Activated CD4-positive, alpha-beta T cell treated with anti-CD3 and anti-CD28 coated beads, Interleukin-2, amount 10 ng/mL, durations not matched to agents 7 days and 5 days (primary cell): ENCODE measurements around the gene IZUMO4. TPM values are rescaled to one million over a fixed set of nuclear protein-coding genes. Genes with fewer than 3 reads are reported as not detected.
A peak's percentile ranks its signal among the peaks of the same experiment; 100 is the strongest.
"Not testable (repeated sequence)": the region's sequence is repeated elsewhere in the genome, so short reads cannot be mapped to it uniquely, and the experiment has no call there.

Experiments
- CTCF ChIA-PET: fragments of 350-600 bp; sonication (Branson Sonifier 250); formaldehyde crosslinking; loops from one replicate; lab custom pipeline; 2021; ENCODE audit warnings: antibody characterized with exemption; lab: Charles Lee
- POLR2A ChIA-PET: fragments of 350-600 bp; sonication (Branson Sonifier 250); formaldehyde crosslinking; loops from one replicate; lab custom pipeline; 2021; ENCODE audit warnings: antibody characterized with exemption; lab: Charles Lee
- DNase-seq: peaks from one replicate; pipeline ENCODE4 v3.0.0-alpha.2; 2020
- H3K27ac Mint-ChIP-seq: one replicate; pipeline ENCODE4 v1.8.0; 2021; ENCODE audit warnings: mild to moderate bottlenecking, moderate library complexity, mixed read lengths
- H3K27me3 Mint-ChIP-seq: one replicate; pipeline ENCODE4 v1.8.0; 2021; ENCODE audit warnings: mixed read lengths
- H3K36me3 Mint-ChIP-seq: one replicate; pipeline ENCODE4 v1.8.0; 2021; ENCODE audit warnings: low read depth, mixed read lengths
- H3K4me1 Mint-ChIP-seq: one replicate; pipeline ENCODE4 v1.8.0; 2021; ENCODE audit warnings: mixed read lengths
- H3K4me3 Mint-ChIP-seq: one replicate; pipeline ENCODE4 v1.8.0; 2021; ENCODE audit warnings: mild to moderate bottlenecking, moderate library complexity, mixed read lengths
- H3K9me3 Mint-ChIP-seq: one replicate; pipeline ENCODE4 v1.8.0; 2021; ENCODE audit warnings: mixed read lengths
- total RNA-seq, 2 experiments: library from RNA; stranded (reverse); gene quantifications; one replicate each; pipeline ENCODE4 v1.2.3, GENCODE V29; 2021

Gene IZUMO4
- total RNA-seq, 2 experiments from 2014 or later, result 7.5 to 9.9 TPM

- Mint-ChIP-seq H3K4me1 (peaks cover 74% of the 10 kb centered on the region), H3K36me3 (peaks cover 59% of the 10 kb centered on the region), H3K27me3 (no peaks in the 10 kb centered on the region), H3K27ac (peak overlapping the region; percentile 93), H3K9me3 (no peaks in the 10 kb centered on the region), H3K4me3 (peak overlapping the region; percentile 63)
- no peak for DNase-seq
- POLR2A ChIA-PET, result interaction anchor here (0.6 kb wide), 1 partner anchor 8 kb away, joined by 3 read pairs; no protein-coding TSS in a partner anchor
- CTCF ChIA-PET, result interaction anchor here (2.3 kb wide), 1 partner anchor 20 kb away, joined by 9 read pairs; no protein-coding TSS in a partner anchor
Measured at GRCh38 chr19:2089727-2090053, 7.0 kb upstream of the IZUMO4 start.

- ChIA-PET POLR2A (interaction anchor here (0.5 kb wide), 1 partner anchor 222 kb away, joined by 4 read pairs; no protein-coding TSS in a partner anchor), CTCF (interaction anchor here (0.6 to 4.4 kb wide), 4 partner anchors 7 to 1466 kb away, joined by 3 to 33 read pairs (median 6); partner anchors contain the start of gene MFSD12)
- not testable (repeated sequence) for H3K27me3 Mint-ChIP-seq, H3K4me3 Mint-ChIP-seq, H3K27ac Mint-ChIP-seq, H3K9me3 Mint-ChIP-seq, DNase-seq
- Mint-ChIP-seq H3K36me3 (peaks cover 54% of the 10 kb centered on the region), H3K4me1 (peaks cover 63% of the 10 kb centered on the region)
Measured at GRCh38 chr19:2091926-2092525, 4.7 kb upstream of the IZUMO4 start.

DNA sequence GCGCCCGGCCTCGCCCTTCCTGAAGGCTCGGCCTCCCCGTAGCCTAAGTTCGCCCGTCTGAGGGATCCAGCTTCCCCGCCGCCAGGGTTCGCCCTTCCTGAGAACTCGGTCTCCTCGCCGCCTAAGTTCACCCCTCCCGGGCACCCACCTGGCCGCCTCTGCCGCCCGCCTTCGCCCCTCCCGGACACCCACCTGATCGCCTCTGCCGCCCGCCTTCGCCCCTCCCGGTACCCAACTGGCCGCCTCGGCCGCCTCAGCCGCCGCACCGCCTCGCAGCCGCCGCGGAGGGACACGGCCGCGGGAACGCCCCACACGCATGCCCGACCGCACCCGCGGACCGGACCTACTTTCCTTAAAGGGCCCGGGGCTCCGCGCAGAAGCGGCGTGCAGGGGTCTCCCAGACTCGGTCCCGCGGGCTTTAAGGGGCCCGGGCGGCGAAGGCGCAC is 658 bp upstream of the IZUMO4 start, which contains the start of gene MOB3A:
Gene MOB3A (minus strand): TSS at position 293 of the 446 bp plus-strand sequence. CDS start 17,766 bp downstream, outside the sequence.
- peak within 1 kb of the TSS; percentile 93 for H3K27ac Mint-ChIP-seq
- POLR2A ChIA-PET, result no interaction called here
- H3K36me3 Mint-ChIP-seq, result peaks cover 29% of the 10 kb centered on the region
- peak within 1 kb of the TSS; percentile 99 for H3K4me3 Mint-ChIP-seq
- no peaks in the 10 kb centered on the region for H3K9me3 Mint-ChIP-seq
- H3K27me3 Mint-ChIP-seq, result no peaks in the 10 kb centered on the region
- peak; percentile 85 for DNase-seq
- CTCF ChIA-PET, result interaction anchor here (0.9 to 4.4 kb wide), 3 partner anchors 11 to 44 kb away, joined by 3 to 33 read pairs (median 3); no protein-coding TSS in a partner anchor
- peaks cover 32% of the 10 kb centered on the region for H3K4me1 Mint-ChIP-seq

DNA sequence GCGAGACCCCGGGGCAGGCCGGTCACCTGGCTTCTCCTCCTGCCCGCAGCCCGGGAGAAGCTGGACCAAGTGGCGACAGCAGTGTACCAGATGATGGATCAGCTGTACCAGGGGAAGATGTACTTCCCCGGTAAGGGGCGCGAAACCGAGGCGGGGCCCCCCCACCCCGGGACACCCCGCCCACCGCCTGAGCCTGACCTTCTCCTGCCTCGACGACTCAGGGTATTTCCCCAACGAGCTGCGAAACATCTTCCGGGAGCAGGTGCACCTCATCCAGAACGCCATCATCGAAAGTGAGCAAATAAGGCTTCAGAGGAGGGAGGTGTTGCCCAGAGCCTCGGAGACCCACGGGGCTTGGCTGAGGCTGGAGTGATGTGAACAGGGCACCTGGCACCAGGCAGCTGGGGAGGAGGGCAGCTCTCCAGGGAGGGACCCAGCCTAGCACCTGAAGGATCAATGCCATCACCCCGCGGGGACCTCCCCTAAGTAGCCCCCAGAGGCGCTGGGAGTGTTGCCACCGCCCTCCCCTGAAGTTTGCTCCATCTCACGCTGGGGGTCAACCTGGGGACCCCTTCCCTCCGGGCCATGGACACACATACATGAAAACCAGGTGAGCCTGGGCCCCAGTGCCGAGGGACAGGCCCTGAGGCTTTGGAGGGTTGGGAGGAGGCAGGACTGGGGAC is 629 bp downstream of the IZUMO4 start:
- ChIA-PET CTCF (interaction anchor here (0.6 to 1.4 kb wide), 5 partner anchors 10 to 58 kb away, joined by 3 to 4 read pairs (median 3); partner anchors contain the start of gene AP3D1), POLR2A (no interaction called here)
- Mint-ChIP-seq H3K27ac (peak overlapping the region; percentile 93), H3K4me1 (peaks cover 25% of the 10 kb centered on the region), H3K36me3 (peaks cover 35% of the 10 kb centered on the region), H3K4me3 (peak overlapping the region; percentile 82), H3K9me3 (no peaks in the 10 kb centered on the region), H3K27me3 (no peaks in the 10 kb centered on the region)
- DNase-seq, result peak; percentile 51

GRCh38 chr19:2097886-2098327 is 1.2 kb downstream of the IZUMO4 start:
- Mint-ChIP-seq H3K36me3 (peaks cover 32% of the 10 kb centered on the region), H3K4me1 (peaks cover 22% of the 10 kb centered on the region), H3K27me3 (no peaks in the 10 kb centered on the region), H3K4me3 (peak overlapping the region; percentile 82), H3K27ac (peak overlapping the region; percentile 64), H3K9me3 (no peaks in the 10 kb centered on the region)
- ChIA-PET POLR2A (no interaction called here), CTCF (interaction anchor here (0.8 to 1.4 kb wide), 3 partner anchors 10 to 54 kb away, joined by 3 to 4 read pairs (median 3); partner anchors contain the start of gene AP3D1)
- no peak for DNase-seq

DNA sequence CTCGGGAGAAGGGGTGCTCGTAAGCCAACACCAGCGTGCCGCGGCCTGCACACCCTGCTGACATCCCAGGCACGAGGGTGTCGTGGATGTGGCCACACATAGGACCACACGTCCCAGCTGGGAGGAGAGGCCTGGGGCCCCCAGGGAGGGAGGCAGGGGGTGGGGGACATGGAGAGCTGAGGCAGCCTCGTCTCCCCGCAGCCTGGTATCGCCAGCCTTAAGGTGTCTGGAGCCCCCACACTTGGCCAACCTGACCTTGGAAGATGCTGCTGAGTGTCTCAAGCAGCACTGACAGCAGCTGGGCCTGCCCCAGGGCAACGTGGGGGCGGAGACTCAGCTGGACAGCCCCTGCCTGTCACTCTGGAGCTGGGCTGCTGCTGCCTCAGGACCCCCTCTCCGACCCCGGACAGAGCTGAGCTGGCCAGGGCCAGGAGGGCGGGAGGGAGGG is 2.4 kb downstream of the IZUMO4 start:
- no peak for DNase-seq
- Mint-ChIP-seq H3K27ac (no peak overlapping the region), H3K9me3 (no peaks in the 10 kb centered on the region), H3K4me1 (peaks cover 15% of the 10 kb centered on the region), H3K36me3 (peaks cover 31% of the 10 kb centered on the region), H3K4me3 (no peak overlapping the region), H3K27me3 (no peaks in the 10 kb centered on the region)
- CTCF ChIA-PET, result interaction anchor here (0.5 kb wide), 1 partner anchor 293 kb away, joined by 3 read pairs; no protein-coding TSS in a partner anchor
- POLR2A ChIA-PET, result no interaction called here

DNA sequence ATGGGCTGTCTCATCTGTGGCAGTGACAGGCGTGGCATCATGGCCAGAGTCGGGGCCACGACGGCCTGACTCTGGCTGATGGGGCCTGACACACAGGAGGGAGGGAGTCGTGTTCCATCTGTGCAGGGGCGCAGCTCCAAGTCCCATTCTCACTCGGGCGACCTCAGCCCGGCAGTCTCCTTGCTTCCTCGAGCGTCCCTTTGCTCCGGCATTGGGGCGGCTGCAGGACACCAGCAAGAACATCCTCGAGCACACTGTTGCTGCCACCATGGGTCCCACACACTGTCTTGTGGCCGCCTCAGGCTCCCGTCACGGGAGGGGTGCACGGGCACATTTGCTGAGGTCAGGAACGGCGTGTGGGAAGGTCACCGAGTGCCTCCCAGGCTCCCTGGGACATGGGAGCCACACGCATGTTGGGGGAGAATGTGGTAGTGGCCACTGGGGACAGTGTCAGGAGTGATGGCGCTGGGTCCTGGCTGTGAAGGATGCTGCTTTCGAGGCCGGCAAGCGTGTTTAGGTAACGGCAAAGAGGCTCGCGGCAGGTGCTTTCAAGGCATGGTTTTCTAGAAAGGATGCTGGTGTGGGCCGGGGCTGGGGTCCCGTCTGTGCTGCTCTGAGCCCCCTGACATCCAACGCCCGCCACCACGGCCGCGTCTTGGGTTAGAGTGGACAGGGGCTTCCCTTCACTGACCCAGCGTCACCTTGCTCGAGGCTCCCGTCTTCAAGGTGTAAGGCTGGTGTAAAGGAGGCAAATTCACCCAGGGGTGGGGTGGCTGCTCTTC is 3.4 kb downstream of the IZUMO4 start:
- DNase-seq, result no peak
- Mint-ChIP-seq H3K27ac (peak overlapping the region; percentile 52), H3K27me3 (no peaks in the 10 kb centered on the region), H3K4me1 (peaks cover 12% of the 10 kb centered on the region), H3K36me3 (peaks cover 29% of the 10 kb centered on the region), H3K4me3 (no peak overlapping the region), H3K9me3 (no peaks in the 10 kb centered on the region)
- ChIA-PET POLR2A (no interaction called here), CTCF (no interaction called here)

- no peaks in the 10 kb centered on the region for H3K27me3 Mint-ChIP-seq
- peaks cover 31% of the 10 kb centered on the region for H3K36me3 Mint-ChIP-seq
- no peak overlapping the region for H3K4me3 Mint-ChIP-seq
- ChIA-PET CTCF (no interaction called here), POLR2A (no interaction called here)
- no peak overlapping the region for H3K27ac Mint-ChIP-seq
- H3K9me3 Mint-ChIP-seq, result no peaks in the 10 kb centered on the region
- peaks cover 12% of the 10 kb centered on the region for H3K4me1 Mint-ChIP-seq
- DNase-seq, result no peak
Measured at GRCh38 chr19:2100719-2101061, 4.0 kb downstream of the IZUMO4 start.

- DNase-seq, result no peak
- no peak overlapping the region for H3K4me3 Mint-ChIP-seq
- no peak overlapping the region for H3K27ac Mint-ChIP-seq
- peaks cover 12% of the 10 kb centered on the region for H3K4me1 Mint-ChIP-seq
- H3K9me3 Mint-ChIP-seq, result no peaks in the 10 kb centered on the region
- ChIA-PET CTCF (interaction anchor here (0.6 kb wide), 1 partner anchor 485 kb away, joined by 4 read pairs; no protein-coding TSS in a partner anchor), POLR2A (no interaction called here)
- peaks cover 38% of the 10 kb centered on the region for H3K36me3 Mint-ChIP-seq
- no peaks in the 10 kb centered on the region for H3K27me3 Mint-ChIP-seq
Measured at GRCh38 chr19:2101417-2102335, 5.0 kb downstream of the IZUMO4 start.

DNA sequence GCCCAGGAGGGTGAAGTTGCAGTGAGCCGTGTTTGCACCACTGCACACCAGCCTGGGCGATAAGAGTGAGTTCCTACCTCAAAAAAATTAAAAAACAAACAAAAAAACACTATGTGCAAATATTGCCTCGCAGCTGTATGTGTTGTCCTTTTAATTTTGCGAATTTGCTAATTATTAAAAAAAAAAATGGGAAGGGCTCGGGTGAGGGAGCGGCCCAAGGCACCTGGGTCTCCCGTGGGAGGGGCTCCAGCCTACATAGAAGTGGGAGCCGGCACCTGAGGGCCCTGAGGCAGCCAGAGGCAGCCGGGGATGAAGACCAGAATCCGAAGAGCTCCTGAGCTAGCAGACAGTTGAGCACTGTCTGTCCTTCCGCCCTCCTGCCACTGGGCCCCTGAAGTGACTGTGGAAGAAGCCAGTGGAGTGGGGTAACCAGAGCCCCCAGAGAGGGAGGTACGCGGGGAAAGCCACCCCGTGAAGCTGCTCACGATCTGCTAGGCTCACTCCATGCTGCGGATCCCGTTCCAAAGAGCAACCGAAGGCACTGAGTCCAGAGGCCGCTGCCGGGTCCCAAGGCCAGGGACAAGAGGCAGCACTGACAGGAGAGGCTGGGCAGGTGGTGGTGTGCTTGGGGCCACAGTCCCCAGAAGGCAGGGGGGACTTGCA is 6.5 kb downstream of the IZUMO4 start:
- no peak overlapping the region for H3K4me3 Mint-ChIP-seq
- H3K27me3 Mint-ChIP-seq, result no peaks in the 10 kb centered on the region
- H3K27ac Mint-ChIP-seq, result no peak overlapping the region
- ChIA-PET CTCF (interaction anchor here (0.6 kb wide), 1 partner anchor 54 kb away, joined by 3 read pairs; no protein-coding TSS in a partner anchor), POLR2A (no interaction called here)
- no peaks in the 10 kb centered on the region for H3K9me3 Mint-ChIP-seq
- peaks cover 47% of the 10 kb centered on the region for H3K36me3 Mint-ChIP-seq
- DNase-seq, result no peak
- no peaks in the 10 kb centered on the region for H3K4me1 Mint-ChIP-seq
